Thyroid gland (tissue), 4 donors: ENCODE data around the gene RNF214. TPM values are rescaled to one million over a fixed set of nuclear protein-coding genes. Genes with fewer than 3 reads are reported as not detected.
A peak's percentile ranks its signal among the peaks of the same experiment; 100 is the strongest.

ENCODE experiments used
- DNase-seq, 2 donors: peaks; one replicate each; pipeline ENCODE4 v3.0.0-alpha.2; 2019
- H3K27ac ChIP-seq, 3 donors: fragments of 200-600 bp; sonication (generic); 1 replicate in 2 of 3; 2 replicates in 1 of 3; pipeline ENCODE4 v1.5.1; 2016 to 2019; ENCODE audit warnings: mild to moderate bottlenecking in 1 of 3, moderate library complexity in 1 of 3
- H3K27me3 ChIP-seq: fragments of 200-600 bp; sonication (generic); one replicate; pipeline ENCODE4 v1.5.1; 2019
- H3K36me3 ChIP-seq, 2 donors: fragments of 200-600 bp; sonication (generic); one replicate each; pipeline ENCODE4 v1.5.1; 2016 to 2019
- H3K4me1 ChIP-seq, 2 donors: fragments of 200-600 bp; sonication (generic); one replicate each; pipeline ENCODE4 v1.5.1; 2017 to 2019
- H3K4me3 ChIP-seq, 3 donors: fragments of 200-600 bp; sonication (generic); replicated peaks in 1 of 3; 1 replicate in 2 of 3; 2 replicates in 1 of 3; pipeline ENCODE4 v1.5.1; 2016; ENCODE audit warnings: mild to moderate bottlenecking in 1 of 3
- H3K9me3 ChIP-seq: fragments of 200-600 bp; sonication (generic); one replicate; pipeline ENCODE4 v1.5.1; 2017
- POLR2A ChIP-seq, 2 donors: fragments of 450-650 bp; IDR thresholded peaks; one replicate each; pipeline ENCODE4 v1.6.1; 2017; ENCODE audit warnings: antibody characterized with exemption in 2 of 2, mild to moderate bottlenecking in 2 of 2, moderate library complexity in 1 of 2
- WGBS, 2 donors: methylation state at CpG; one replicate each; pipeline ENCODE4 v1.1.5; 2017; 5-methylcytosine and 5-hydroxymethylcytosine counted together
- intact Hi-C: fragments of 100-400 bp; cut with DNase I; formaldehyde crosslinking; loops from one replicate; pipeline ENCODE4 v1.15.1; 2023
- total RNA-seq, 4 donors: library from RNA; depleted of rRNA; stranded (reverse); fragments of >200 nt; gene quantifications; one replicate each; pipeline ENCODE4 v1.2.3, GENCODE V29; 2016
- TF ChIP-seq, protein P1 (sequence below), 6 experiments: fragments of 200-600 bp in 3 of 6; fragments of 450-650 bp in 3 of 6; sonication (generic) in 3 of 6; IDR thresholded peaks; one replicate each; pipeline ENCODE4 v1.5.1; 2016 to 2019; ENCODE audit warnings: antibody characterized with exemption in 6 of 6, mild to moderate bottlenecking in 2 of 6, inconsistent platforms in 1 of 6, moderate library complexity in 1 of 6

RNF214 gene
- total RNA-seq, 4 donors from 2014 or later, result 17.4 to 22.8 (median 20.0) TPM

DNA sequence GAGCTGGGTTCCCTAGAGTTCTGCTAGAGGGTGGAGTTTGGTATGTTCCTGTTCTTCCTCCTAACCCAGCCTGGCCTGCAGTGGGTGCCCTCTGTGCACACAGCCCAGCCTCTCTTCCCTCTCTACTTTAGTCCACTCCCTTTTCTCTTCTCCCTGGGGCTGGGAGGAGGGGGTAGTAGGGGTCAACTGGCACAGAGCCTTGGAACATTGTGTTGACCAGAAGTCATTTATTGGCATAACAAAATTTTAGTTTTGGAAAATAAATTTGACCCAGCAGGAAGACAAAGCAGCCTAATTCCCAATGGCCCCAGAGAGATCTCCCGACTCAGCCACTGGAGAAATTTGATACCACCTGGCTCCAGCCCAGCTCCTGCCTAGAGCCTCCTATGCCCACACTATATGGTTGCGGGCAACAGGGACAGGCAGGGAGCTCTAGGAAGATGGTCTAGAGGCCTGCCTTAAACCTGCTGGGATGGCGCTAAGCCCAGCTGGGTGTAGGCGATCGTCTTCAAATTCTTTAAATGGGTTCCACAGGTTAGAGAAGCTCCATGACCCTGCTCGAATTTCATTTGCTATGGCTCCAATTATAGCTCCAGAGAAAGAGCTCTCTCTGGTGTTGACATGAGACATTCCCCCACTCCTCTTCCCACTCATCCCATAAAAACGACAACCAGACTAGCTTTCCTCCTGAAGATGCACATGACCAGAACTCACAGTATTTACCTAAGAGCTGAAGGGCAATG, 10.5 kb upstream of the RNF214 start:
- Histone ChIP-seq H3K36me3 (peaks cover 31 to 38% of the 10 kb centered on the region in 2 donors), H3K4me3 (no peak overlapping the region), H3K9me3 (no peaks in the 10 kb centered on the region), H3K27me3 (no peaks in the 10 kb centered on the region), H3K27ac (peak overlapping the region; percentile 67 to 83 (median 82)), H3K4me1 (peaks cover 10 to 41% of the 10 kb centered on the region in 2 donors)
- WGBS, 2 donors, result 53% methylated on average over 7 of the region's 7 CpGs
- DNase-seq, result peak in 1 of 2 donors; percentile 50
- peak in 1 of 2 donors; percentile 5 for TF ChIP-seq POLR2A (IDR thresholded peaks at IDR 0.05)
- TF ChIP-seq, protein P1, sequence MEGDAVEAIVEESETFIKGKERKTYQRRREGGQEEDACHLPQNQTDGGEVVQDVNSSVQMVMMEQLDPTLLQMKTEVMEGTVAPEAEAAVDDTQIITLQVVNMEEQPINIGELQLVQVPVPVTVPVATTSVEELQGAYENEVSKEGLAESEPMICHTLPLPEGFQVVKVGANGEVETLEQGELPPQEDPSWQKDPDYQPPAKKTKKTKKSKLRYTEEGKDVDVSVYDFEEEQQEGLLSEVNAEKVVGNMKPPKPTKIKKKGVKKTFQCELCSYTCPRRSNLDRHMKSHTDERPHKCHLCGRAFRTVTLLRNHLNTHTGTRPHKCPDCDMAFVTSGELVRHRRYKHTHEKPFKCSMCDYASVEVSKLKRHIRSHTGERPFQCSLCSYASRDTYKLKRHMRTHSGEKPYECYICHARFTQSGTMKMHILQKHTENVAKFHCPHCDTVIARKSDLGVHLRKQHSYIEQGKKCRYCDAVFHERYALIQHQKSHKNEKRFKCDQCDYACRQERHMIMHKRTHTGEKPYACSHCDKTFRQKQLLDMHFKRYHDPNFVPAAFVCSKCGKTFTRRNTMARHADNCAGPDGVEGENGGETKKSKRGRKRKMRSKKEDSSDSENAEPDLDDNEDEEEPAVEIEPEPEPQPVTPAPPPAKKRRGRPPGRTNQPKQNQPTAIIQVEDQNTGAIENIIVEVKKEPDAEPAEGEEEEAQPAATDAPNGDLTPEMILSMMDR (IDR thresholded peaks at IDR 0.05), result no peak
- intact Hi-C loops, result loop anchor here (10.0 kb wide), 1 partner anchor 77 kb away; the partner anchor contains the start of gene PAFAH1B2

DNA sequence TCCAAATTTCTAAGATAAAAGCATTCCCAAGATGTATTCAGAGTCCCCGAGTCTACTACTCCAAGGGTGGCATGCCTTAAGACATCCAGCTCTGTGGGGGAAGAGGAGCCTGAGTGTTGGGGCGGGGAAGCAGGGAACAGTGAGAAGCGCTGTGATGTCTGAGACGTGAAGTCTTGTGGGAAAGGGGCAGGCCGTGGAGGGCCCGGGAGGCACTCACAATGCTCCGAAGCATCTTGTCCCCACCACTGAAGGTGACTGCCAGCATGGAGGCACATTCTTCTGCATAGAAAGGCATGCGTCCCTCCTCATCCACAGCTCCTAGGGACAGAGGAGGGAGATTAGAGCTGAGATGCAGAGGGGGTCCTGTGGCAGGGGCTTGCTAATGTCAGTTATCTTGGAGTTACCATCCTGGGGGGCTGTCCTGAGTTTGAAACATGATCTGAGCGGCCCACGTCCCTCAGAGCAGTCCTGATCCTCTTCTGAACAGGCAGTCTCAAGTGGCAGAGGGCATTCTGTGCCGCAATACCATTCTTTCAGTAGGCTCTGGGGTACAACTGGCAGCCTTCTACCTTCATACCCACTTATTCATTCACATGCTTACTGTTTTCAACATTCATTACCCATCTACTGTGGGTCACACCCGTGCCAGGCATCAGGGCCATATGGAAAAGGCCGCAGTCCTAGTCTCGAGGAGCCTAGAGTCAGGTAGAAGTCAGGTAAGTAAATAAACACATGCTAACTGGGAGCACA, 9.3 kb upstream of the RNF214 start:
- no peak for DNase-seq
- Histone ChIP-seq H3K4me3 (no peak overlapping the region), H3K9me3 (no peaks in the 10 kb centered on the region), H3K27ac (peak overlapping the region in 2 of 3 donors; percentile 6 to 83), H3K27me3 (no peaks in the 10 kb centered on the region), H3K36me3 (peaks cover 37 to 39% of the 10 kb centered on the region in 2 donors), H3K4me1 (peaks cover 10 to 41% of the 10 kb centered on the region in 2 donors)
- TF ChIP-seq POLR2A (IDR thresholded peaks at IDR 0.05), result no peak
- TF ChIP-seq, protein P1 (IDR thresholded peaks at IDR 0.05), result no peak
- WGBS, 2 donors, result 91 to 95% methylated on average over 13 to 14 of the region's 14 CpGs
- intact Hi-C loops, result loop anchor here (10.0 kb wide), 1 partner anchor 78 kb away; the partner anchor contains the start of gene PAFAH1B2

DNA sequence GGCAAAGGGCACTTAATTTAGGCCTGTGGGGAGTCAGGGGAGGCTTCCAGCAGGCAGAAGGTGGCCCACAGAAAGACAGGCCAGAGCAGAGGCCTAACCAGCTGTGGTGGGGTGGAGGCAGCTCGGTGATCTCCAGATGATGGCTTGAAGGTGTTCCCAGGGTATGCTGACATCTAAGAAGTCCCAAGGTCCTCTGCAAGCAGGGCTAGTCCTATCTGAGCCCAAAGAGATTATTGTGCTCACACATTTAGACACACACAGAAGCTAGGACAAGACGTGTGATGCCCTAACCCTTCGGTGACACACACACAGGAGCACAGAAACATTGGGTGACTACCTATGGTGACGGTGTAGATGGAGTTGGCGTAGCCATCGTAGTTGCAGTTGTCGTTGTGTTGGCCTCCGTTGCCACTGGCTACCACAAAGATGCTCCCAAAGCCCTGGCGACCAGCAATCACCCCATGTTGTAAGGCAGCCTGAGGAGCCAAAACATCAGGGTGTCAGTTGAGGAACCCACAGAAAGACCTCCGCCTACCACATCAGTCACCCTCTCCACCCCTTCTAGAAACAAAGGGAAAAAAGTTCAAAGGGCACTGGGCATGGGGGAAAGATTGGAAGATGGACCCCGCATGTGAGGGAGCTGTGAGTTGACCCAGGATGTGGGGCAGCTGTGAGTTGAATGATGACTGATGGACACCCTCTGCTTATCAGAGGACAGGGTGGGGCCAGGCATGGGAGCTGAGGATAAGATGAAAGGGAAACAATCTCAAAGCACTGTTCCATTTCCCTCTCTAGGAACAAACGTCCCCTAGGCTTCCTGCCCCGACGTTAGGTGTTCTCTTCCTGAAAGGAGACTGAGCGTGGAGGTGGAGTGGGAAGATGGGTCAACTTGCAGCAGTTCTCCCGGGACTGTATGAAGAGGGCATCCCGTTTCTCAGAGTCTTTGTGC, 8.5 kb upstream of the RNF214 start:
- H3K27ac ChIP-seq, result peak overlapping the region in 1 of 3 donors; percentile 6
- H3K4me3 ChIP-seq, result no peak overlapping the region
- H3K9me3 ChIP-seq, result no peaks in the 10 kb centered on the region
- DNase-seq, result no peak
- WGBS, 2 donors, result 83 to 88% methylated on average over 17 of the region's 17 CpGs
- H3K36me3 ChIP-seq, result peaks cover 36 to 45% of the 10 kb centered on the region in 2 donors
- TF ChIP-seq POLR2A (IDR thresholded peaks at IDR 0.05), result no peak
- TF ChIP-seq, protein P1 (IDR thresholded peaks at IDR 0.05), result no peak
- H3K4me1 ChIP-seq, result peaks cover 10 to 38% of the 10 kb centered on the region in 2 donors
- H3K27me3 ChIP-seq, result no peaks in the 10 kb centered on the region
- intact Hi-C loops, result loop anchor here (10.0 kb wide), 1 partner anchor 79 kb away; the partner anchor contains the start of gene PAFAH1B2

DNA sequence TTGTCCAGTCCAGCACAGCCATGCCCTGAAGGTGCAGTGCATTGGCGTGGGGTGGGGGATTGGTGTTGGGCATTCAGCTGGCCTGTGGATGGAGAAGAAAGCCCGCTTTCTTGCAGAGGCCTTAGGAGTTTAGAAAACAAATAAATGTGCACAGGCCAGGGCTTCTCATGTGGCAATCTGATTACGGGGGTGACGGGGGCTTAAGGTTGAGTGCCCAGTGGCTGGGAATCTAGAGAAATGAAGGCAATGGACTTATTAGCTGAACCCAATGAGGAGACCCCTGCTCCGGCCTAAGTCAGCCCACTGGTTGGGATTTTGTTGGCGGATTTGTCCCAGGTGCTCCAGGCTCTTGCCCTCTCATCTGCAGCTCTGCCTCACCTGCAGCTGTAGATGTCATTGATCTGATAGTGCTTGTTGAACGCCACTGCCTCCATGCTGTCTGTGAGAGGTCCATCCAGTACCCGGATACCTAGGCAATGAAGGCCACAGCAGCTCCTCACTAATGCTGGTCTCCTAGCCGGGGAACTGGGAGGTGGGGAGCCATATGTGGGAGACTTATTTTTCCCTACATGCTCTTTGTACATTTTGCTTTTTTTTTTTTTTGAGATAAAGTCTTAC, 6.8 kb upstream of the RNF214 start:
- WGBS, 2 donors, result 93 to 95% methylated on average over 9 of the region's 9 CpGs
- no peak overlapping the region for H3K27ac ChIP-seq
- peaks cover 10 to 24% of the 10 kb centered on the region in 2 donors for H3K4me1 ChIP-seq
- peaks cover 38 to 46% of the 10 kb centered on the region in 2 donors for H3K36me3 ChIP-seq
- no peak for DNase-seq
- H3K9me3 ChIP-seq, result no peaks in the 10 kb centered on the region
- TF ChIP-seq, protein P1 (IDR thresholded peaks at IDR 0.05), result no peak
- TF ChIP-seq POLR2A (IDR thresholded peaks at IDR 0.05), result no peak
- H3K4me3 ChIP-seq, result no peak overlapping the region
- no peaks in the 10 kb centered on the region for H3K27me3 ChIP-seq
- intact Hi-C loops, result loop anchor here (5.0 to 10.0 kb wide), 4 partner anchors 43 to 433 kb away; partner anchors contain the start of genes APOA5 and PAFAH1B2
